HG03064 (cell line): ENCODE measurements around the gene EFCAB3.
"Not testable (repeated sequence)": the region's sequence is repeated elsewhere in the genome, so short reads cannot be mapped to it uniquely, and the experiment has no call there.

ENCODE experiments used
- ATAC-seq: cut with Tn5 transposase; IDR thresholded peaks from one replicate; pipeline ENCODE4 v1.9.1; 2021; ENCODE audit warnings: low read depth; ENCODE audit not compliant: unreplicated experiment

Gene EFCAB3

DNA sequence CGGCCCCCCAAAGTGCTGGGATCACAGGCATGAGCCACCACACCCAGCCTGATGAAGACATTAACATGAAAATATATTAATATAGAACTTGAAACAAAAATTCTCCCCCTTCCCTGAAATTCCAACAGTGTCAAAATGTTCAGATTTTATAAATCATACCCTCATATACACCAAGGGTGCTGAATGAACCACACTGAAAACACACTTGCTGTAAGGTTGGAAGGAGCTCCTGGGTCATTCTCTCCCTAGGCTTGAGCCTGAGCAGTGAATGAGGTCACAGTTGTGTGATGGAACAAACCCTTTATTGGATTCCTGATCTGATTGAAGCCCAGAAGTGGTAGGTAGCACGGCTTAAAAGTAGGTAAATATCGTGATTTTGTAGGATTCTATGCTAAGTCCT is at the start of gene EFCAB3:
EFCAB3 (plus strand) TSS at position 301 of the 400 bp plus-strand sequence. CDS start 2,427 bp downstream, outside the sequence.
- ATAC-seq: no peak

DNA sequence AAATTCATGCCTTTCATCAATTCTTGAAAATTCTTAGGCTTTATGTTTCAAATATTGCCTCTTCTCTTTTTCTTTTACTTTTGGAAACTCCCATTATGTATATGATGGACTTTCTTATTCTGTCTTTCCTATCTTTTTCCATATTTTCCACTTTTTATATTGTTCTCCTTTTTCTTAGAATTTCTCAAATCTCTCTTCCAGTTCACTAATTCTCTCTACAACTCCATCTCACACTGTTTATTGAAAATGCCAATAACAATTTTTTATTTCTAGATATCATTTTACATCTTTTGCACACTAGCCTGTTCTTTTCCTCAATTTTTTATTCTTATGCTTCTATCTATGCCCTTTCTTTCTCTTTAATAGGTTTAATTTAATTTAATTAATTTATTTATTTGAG is 43.8 kb upstream of the EFCAB3 start:
- ATAC-seq: no peak

DNA sequence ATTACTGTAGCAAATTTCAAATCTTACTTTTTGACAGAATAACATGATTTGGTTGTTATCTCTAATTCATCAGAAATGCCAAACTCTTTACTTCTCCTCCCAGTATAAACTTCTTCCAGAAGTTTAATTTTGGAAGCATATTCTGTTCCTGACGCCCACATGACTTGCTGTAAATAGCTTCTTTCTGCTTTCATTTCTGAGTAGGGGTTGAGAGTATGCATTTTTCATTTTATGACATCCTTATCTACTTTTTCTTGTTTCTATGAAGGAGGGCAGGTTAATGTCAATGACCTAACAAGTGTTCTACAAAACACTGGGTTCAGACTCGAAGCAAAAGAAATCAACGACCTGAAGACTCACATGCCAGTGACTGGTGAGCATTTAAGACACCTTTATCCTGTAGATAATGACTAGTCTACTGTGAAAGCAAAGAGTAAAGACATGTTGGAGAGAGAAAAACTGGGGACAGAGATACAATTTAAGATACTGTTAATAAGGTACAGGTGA is 36.5 kb upstream of the EFCAB3 start:
- ATAC-seq: no peak

DNA sequence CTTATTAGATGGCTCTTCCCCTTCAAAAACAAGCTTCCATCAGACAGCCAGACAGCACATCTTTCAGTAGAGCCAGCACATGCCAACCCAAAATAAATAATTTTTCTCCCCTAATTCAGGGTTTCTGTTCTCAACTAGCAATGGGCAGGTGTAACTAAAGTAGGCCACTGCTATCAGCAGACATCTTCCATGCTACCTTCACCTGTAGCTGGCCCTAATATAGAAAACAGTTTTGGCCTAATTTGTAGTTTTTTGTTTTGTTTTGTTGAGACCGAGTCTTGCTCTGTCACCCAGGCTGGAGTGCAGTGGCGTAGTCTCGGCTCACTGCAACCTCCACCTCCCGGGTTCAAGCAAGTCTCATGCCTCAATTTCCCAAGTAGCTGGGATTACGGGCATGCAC is 29.2 kb upstream of the EFCAB3 start:
- no peak for ATAC-seq

DNA sequence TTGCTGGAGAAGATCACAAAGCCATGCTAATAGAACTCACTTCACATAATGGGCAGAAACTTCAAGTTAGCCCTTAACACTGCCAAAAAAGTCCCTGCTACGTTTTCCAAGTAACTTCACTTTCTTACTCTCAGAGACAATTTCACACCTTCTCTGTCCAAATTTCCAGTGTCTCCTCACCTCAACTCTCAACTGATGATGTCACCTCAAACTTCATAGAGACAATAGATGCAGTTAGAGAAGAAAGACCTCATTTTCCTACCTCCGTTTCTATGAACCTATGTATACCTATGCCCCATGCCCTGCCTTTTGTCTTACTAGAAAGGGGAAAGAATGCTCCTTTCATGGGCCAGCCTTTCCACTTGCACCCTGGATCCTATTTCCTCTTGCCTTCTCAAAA is 14.2 kb upstream of the EFCAB3 start:
- ATAC-seq: no peak

DNA sequence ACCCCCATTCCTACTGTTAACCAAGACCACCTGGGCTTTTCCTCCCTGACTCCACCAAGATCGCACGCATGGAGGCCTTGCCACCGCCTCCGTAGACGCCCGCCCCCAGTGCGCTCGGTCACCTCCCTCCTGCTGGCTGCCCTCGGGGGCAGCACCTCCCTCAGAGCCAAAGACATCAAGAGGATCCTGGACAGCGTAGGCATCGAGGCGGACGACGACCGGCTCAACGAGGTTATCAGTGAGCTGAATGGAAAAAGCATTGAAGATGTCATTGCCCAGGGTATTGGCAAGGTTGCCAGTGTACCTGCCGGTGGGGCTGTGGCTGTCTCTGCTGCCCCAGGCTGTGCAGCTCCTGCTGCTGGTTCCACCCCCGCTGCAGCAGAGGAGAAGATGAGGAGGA is 1.2 kb downstream of the EFCAB3 start:
- ATAC-seq: no peak

DNA sequence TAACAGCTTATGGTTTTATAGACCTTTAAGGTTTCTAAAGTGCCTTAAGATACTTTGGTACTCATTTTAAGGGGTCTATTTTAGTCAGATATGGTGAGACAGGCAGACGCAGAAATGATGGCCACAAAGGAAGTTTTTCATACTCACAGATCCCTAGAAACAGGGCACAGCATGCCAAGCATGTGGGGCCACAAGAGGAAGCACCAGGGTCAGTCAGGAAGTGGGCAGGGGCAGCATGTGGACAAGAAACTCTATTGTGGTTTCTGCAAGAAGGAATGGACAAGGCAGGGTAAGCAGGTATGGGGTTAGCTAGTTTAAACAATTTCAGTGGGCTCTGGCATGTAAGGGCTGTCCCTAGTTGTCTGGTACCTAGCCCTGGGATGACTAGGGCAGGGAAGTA is 8.5 kb downstream of the EFCAB3 start:
- no peak for ATAC-seq

DNA sequence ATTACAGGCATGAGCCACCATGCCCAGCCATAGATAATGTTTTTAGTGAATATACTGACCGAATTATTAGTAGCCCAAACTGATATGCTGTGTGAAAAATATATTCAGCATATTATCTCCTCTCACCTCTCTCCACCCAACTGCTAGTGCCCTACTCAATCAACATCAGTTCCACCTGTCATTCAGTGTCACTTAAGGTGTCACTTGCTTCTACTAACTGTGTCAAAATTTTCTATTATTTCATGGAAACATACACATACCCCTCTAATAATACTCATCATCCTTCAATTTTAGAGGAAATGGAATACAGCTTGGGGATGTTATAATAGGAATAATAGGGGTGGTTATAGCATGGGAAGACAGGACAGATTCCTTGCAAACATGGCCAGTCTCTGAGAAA is 12.6 kb downstream of the EFCAB3 start:
- ATAC-seq: no peak

DNA sequence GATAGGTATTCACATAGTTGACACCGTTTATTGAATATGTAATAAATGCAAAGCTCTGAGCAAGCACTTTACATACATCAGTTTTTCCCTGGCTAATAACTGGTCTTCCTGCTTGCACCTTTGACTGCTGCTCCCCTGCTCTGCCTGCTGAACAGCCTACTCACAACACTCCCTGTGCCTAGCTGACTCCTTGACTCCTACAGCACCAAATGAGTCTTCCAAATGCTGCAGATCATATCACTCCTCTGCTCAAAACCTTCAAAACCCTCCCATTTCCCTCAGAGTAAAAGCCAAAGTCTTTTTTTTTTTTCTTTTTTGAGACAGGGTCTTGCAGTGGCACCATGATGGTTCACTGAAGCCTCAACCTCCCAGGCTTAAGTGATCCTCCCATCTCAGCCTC is 18.5 kb downstream of the EFCAB3 start:
- no peak for ATAC-seq

DNA sequence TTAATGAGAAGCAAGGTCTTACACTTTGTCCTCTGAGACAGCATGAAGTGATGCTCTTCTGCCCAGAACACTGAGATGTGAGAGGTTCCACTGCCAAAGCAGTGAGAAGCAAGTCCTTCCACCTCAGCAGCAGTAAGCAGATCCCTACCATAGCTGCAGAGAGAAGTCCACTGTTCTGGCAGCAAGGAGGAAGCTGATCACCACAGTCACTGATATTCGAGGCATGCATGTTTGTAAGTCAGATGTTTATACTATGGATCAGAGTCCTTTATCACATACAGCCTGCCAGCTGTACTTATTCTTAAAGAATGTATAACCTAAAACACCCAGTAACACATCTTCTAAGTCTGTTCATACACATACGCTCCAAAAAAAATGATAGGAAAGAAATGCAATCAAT is 25.1 kb downstream of the EFCAB3 start:
- ATAC-seq: no peak

DNA sequence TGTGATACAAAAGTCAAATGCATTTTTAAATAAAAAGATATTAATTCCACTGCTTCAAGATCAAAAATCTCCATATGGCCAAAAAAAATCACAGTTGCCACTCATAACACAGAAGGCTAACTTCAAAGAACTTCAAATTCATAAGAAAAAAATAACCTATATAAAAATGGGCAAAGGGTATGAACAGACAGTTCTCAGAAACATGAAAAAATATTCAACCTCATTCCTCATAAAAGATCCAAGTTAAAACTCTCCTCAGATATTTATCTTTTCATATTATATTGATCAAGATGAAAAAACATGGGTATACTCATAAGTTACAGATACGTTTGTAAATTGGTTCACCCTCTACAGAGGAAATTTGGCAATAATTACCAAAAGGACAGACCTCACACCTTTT is 32.7 kb downstream of the EFCAB3 start:
- ATAC-seq: not testable (repeated sequence)

DNA sequence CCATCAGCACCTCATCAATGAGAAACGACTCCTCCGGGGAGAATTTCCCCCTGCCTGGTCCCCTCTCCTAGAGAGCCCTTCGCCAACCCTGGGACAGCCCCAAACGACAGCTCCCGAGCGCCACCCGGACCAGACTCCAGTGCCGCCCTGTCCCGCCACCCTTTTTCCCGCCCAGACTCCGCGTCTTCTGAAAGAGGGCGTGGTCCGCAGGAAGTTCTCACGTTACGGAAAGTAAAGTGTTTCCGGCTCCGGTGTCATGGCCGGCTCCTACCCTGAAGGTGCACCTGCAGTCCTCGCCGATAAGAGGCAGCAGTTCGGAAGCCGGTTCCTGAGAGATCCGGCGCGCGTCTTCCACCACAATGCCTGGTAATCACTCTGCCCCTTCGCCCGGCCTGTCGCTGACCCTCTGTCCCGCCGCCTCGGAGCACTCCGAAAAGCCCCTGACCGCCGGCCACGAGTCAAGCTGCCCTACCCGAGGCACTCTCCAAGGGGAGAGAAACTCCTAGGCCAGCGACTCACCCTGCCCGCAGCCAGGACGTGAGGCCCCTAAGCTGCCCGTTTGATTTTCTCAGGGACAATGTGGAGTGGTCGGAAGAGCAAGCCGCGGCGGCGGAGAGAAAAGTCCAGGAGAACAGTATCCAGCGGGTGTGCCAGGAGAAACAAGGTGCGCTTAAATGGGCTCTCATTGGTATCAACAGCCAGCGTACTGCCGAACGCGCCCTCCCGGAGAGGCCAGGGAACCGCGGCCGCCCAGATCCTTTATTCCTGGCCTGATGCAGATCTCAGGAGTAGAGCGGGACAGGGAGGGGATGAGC is 43.5 kb downstream of the EFCAB3 start, which contains the start of gene METTL2A:
METTL2A (plus strand) TSS at position 251 of the 815 bp plus-strand sequence; CDS start at position 257, 6 bp downstream.
- peak; percentile 87 for ATAC-seq

DNA sequence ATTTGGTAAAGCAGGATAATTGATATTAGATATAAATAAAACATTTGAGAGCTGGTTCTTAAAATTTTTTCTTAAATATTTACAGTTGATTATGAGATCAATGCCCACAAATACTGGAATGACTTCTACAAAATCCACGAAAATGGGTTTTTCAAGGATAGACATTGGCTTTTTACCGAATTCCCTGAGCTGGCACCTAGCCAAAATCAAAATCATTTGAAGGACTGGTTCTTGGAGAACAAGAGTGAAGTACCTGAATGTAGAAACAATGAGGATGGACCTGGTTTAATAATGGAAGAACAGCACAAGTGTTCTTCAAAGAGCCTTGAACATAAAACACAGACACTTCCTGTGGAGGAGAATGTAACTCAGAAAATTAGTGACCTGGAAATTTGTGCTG is 45.9 kb downstream of the EFCAB3 start:
- not testable (repeated sequence) for ATAC-seq

DNA sequence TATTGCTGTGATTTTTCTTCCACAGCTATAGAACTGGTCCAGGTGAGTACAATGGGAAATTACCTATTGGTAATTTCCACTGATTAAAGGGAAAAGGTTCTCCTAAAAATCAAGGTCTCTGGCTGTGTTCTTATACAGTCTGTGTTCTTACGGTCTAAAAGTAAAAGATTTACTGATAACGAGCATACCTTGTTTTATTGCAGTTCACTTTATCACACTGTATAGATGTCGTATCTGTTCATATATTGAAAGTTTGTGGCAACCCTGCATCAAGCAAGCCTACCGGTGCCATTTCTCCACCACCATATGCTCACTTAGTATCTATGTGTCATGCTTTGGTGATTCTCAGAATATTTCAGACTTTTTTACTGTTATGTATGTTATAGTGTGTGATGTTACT is 54.9 kb downstream of the EFCAB3 start:
- ATAC-seq: not testable (repeated sequence)

DNA sequence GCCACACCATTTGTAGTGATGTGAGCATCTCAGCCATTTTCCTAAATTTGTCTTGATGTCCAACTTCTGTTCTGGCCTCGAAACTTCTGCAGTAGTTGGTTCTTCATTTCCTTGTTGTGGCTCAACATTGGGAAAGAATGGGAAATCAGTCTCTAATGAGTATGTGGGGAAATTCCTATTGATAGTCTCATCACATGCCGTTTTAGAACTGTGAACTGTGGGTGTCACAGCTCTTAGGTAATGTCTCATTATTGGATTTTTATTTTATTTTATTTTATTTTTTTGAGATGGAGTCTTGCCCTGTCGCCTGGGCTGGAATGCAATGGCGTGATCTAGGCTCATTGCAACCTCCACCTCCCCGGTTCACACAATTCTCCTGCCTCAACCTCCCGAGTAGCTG is 60.8 kb downstream of the EFCAB3 start:
- not testable (repeated sequence) for ATAC-seq

DNA sequence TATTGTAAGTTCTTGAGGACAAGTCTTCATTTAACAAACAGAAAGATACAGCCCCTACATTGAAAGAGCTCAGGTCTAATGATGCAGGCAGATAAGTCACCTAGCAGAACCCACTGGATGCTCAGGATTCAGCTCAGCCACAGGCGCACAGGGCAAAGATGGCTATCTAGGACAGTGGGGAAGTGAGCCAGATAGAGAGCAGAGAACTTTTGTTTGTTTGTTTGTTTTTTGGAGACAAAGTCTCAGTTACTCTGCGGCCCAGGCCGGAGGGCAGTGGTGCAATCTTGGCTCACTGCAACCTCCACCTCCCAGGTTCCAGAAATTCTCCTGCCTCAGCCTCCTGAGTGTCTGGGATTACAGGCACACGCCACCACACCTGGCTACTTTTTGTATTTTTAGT is 63.7 kb downstream of the EFCAB3 start:
- ATAC-seq: no peak

DNA sequence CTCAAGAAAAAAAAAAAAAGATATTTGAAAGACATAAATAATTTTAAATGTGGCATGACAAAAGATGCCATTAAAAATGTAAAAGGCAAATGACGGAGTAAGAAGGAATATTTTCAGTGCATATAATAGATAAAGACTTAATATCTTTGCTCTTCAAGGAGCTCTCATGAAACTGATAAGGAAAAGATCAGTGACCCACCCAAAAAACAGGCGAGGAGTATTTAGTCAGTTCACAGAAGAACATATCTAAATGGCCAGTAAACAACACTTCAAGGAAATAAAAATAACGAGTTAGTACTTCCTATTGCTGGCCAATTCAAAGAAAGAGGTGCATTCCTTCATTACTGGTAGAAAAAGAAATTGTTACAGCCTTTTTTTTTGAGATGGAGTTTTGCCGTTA is 65.4 kb downstream of the EFCAB3 start:
- ATAC-seq: not testable (repeated sequence)

DNA sequence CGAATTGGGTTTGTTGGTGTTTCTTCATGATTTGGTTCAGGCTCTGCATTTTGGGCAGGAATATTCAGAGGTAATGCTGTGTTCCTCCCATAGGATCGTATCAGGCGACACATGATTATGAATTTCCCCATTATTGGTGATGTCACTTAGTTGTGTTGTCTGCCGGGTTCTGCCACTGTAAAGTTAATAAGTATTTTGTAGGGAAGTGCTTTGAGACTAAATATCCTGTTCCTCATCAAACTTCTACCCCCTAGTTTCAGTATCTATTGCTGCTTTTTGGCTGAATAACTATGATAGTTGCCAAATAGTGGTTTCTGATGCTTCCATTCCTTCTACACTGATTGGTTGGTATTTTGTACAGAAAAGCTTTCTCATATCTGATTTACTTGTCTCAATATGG is 71.8 kb downstream of the EFCAB3 start:
- not testable (repeated sequence) for ATAC-seq

DNA sequence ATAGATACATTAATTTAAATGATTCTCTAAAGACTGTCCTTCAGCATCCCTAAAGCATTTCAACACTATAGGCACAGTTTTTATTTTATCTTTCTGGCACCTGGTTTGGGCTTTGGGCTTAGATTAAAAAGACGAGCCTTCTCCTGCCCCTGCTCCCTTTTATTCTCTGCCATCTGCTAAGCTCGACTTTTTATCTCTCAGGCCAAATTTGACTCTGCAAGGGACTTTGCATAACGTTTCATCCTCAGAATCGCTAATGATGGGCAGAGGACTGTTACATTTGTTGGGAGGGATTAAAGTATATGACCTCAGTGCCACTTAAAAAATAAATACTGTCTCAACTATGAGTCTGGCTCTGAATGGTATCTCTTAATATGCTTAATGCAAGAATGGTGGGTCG is 72.7 kb downstream of the EFCAB3 start:
- ATAC-seq: not testable (repeated sequence)

DNA sequence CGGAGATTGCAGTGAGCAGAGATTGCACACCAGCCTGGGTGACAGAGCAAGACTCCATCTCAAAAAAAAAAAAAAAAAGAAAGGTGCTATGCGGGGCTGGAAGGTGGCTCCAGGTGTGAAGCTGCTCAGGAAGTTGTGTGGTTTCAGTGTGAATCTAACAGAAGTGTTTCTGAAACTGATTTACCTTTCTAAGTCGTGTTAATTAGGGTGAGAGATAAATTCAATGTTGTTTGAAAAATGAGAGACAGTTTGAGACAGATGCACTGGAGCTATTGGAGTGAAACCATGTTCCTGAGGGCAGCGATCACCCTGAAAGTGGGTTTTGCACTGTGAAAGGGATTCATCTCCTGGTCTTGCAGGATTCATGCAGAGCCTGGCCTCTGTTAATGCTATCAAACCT is 73.3 kb downstream of the EFCAB3 start:
- ATAC-seq: peak; percentile 17

DNA sequence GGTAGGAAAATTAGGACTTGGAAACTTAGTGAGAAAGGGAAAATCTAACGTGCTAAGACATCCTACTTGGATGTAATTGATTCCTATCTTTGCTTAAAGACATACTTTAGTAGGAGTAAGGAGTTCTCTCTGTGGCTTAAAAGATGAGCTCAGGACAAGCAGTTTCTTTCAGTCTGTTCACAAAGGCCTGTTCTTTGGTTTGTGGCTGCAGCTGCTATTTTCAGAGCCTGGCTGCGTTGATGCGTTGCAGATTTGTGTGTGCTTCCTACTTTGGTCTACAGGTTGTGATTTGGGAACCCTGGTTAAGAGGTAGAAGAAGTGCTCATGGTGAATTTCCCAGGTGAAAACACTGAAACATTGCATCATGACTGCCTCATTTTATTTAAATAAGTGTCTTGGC is 73.8 kb downstream of the EFCAB3 start:
- ATAC-seq: peak; percentile 56

DNA sequence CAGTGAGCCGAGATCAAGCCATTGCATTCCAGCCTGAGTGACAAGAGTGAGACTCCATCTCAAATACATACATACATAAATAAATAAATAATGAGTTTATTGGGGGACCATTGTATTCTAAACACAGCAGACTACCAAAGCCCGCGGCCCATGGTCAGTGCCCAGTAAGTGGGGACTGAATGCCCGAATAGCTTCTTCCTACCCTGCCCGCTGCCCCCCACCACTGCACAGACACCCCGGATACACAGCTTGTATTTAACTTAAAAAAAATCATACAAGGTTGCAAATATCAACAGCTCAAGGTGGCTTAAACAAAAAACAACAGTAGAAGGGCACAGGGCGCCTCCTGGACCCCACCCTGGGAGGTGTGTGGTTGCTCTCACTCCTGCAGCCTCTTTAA is 75.7 kb downstream of the EFCAB3 start:
- no peak for ATAC-seq
